Hematopoietic multipotent progenitor cell treated with erythropoietin and hydrocortisone succinate and interleukin-3 and kit ligand, for 4 days (in vitro differentiated cells): ENCODE results near the gene DEXI.
"Not testable (repeated sequence)": the region's sequence is repeated elsewhere in the genome, so short reads cannot be mapped to it uniquely, and the experiment has no call there.

Experiments used
- DNase-seq: peaks from one replicate; pipeline ENCODE4 v3.0.0-alpha.2; 2015

DEXI gene

DNA sequence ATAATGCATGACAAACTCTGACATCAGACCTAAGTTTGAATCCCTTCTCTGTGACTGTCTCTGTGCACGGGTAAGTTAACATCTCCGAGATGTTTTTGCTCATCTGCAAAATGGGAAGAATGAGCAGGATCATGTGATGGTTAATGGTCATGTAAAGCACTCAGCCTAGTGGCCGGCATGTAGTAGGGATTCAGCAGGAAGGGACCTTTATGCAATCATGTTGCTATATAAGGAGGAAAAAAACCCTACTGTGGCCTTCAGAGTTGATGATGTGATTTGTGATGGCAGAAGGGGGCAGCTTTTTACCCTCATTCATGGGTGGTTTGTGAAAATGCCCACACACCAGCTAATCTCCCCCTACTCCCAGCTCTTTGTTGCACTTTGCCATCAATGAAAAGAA lies 26.2 kb upstream of the DEXI start:
- no peak for DNase-seq

DNA sequence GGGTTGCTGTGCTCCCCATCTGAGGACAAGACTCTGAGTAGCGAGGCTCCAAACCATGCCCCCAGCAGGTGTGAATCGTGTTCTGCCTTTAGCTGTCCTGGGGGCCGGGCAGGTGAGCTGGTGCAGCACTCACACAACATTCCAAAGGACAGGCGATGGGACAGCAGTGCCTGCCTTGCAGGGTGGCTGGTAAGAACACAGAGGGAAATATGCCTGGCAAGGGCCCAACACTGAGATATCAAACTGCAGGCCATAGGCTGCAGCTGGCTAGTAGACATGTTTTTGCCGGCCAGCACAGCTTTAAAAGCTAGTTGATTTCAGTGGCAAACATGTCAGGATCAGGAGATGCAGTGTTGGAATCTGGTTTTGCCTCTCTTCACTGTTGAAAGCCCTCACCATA lies 25.7 kb upstream of the DEXI start:
- no peak for DNase-seq

DNA sequence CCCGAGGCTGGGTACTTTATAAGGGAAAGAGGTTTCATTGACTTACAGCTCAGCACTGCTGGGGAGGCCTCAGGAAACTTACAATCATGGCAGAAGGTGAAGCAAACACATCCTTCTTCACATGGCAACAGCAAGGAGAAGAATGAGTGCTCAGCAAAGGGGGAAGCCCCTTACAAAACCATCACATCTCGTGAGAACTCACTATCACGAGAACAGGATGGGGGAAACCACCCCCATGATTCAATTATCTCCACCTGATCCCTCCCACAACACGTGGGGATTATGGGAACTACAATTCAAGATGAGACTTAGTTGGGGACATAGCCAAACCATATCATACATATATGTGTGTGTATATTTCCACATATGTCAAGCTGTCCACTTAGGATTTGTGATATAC lies 24.3 kb upstream of the DEXI start:
- peak; percentile 58 for DNase-seq

DNA sequence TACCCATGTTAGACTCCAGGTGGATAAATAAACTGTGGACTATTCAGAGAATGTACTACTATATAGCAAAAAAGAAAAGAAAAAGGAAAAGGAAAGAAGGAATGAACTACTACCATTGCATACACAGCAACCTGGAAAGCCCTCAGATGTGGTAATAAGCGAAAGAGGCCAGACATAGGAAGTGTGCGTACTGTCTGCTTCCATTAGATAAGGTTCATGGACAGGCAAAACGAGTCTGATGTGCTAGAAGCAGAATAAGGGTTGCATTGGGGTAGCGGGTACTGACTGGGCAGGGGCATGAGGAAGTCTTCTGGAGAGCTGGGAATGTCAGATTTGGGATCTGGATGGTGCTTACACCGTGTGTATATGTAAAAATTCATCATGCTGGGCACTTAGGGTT lies 23.9 kb upstream of the DEXI start:
- DNase-seq, result peak; percentile 93

DNA sequence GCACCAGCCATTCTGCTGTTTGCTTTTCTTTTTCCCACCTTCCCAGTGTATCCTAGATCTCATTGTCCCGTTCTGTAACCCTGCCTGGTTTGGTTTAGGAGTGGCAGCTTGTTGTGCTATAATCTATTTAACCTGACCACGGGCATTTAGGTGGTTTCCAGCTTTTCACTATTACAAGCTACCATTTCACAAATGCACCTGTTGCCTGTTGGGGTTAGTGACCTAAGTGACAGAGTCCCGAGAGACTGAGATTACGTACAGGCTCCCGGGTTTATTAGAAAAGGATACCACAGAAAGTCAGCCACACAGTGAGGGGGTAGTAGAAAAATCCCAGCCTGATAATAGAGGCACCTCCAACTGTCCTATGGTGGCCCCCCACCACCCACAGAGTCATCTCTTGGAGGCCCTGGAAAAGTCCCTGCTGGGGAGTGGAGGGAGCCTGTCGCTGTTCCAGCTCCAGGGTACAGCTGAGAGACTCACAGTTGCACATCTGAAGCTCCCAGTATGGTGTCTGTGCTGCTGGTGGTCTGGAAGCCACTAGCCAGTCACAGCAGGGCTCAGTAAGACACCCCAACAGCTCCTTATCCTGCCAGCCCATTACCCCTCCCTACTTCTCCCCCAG lies 23.3 kb upstream of the DEXI start:
- DNase-seq, result peak; percentile 80

DNA sequence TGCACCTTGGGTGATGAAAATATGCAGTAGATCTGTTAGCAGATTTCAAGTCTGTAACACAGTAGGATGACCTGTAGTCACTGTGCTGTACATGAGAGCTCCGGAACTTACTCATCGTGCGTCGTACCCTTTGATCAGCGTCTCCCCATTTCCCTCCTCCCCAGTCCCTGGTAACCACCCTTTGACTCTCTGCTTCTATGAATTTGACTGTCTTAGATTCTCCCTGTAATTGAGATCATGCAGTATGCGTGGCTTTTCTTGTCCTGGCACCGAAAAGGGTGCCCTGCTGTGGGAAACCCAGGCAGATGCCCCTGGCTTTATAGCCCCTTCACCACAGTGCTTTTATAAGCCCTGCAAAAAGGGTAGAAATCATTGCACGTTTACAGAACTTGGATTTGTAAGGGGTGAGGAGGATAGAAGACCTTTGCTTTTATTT lies 22.6 kb upstream of the DEXI start:
- DNase-seq, result no peak

DNA sequence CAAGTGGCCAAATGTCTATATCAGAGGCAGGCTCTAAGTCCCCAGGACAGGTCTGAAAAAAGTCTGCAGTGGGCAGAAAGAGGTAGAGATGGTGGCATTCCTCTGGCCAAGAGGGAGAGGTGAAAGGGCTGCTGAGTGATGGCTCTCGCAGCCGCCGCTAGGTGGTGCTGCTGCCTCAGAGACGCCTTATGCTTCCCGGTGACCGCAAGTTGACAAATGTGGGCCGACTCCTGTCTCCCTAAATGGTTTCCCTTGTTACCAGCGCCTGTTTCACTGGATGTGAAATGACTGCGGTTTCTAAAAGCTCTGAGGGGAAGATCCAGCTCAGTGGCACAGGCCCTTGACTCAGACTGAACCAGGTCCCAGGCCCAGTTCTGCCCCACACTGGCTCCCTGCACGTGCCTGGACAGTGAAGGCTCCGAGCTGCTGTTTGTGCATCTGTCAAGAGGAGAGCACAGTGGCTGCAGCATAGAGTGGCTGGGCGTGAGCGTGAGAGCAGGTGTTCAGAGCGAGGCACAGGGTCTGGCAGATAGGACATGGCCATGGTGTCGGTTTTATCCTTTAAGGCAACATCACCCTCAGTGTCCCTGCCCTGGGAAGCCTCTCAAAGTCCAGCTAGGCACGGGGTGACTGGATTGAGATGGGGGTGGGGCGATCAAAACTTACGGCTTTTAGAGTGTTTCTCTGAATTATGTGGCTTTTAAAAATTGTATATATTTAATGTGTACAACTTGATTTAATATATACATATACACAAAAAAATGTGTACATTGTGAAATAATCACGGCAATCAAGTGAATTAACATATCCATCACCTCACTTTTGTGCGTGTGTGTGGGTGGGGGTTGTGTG lies 22.0 kb upstream of the DEXI start:
- DNase-seq, result peak; percentile 91

DNA sequence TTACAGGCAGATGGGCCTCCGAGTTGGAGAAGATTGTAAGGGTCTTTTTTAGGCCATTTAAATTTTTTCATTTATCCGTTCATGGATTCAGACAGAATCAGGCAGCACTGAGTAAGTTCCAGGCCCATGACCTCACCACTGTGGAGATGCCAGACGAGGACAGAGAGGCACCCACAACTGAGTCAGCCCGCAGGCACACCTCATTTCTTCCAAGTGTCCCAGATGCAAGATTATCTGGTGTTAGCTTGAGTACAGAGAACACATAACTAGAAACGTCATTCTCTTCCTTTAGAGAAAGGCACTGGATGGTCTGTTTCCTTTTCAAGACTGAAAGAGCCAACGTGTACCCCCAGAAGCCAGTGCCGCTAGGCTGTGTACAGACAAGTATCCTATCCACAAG lies 19.0 kb upstream of the DEXI start:
- no peak for DNase-seq

DNA sequence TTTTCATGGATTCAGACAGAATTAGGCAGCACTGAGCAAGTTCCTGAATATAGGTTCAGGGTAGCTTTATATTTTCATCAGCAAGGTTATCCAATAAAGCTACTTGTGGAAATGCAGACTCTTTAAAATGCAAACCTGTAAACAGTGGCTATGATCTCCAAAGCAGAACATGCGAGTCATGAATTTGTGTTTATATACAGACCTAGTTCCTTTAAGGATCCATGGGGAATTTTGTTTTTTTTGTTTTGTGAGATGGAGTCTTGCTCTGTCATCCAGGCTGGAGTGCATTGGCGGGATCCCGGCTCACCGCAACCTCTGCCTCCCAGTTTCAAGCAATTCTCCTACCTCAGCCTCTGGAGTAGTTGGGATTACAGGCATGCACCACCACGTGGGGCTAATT lies 16.9 kb upstream of the DEXI start:
- no peak for DNase-seq

DNA sequence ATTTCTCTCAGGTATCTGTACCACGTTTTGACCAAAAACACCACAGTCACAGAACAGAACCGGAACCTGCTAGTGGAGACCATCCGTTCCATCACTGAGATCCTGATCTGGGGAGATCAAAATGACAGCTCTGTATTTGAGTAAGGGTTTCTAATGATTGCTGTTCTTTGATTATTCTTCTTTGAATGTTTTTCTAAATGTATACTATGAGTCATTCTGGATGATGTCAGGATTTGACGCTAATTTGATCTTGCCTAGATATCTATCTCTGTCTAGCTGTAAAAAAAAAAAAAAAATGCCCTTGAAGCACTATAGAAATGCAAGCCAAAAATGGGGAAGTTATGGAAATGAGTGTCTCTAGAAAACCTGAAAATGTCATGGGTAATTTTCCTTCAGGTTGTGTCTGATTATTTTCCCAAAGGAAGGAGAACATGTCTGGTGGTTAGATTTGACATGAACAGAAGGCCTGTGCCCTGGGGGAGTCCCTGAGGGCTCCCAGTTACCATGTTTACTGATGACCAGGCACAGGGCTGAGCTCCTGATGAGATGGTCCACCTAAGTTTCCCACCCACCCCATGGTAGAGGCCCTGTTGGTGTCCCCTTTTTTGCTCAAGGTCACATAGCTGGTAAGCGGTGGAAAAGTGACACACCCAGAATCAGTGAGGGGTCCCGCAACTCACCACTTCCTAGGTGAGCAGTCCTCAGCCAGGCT lies 15.7 kb upstream of the DEXI start:
- DNase-seq, result peak; percentile 75

DNA sequence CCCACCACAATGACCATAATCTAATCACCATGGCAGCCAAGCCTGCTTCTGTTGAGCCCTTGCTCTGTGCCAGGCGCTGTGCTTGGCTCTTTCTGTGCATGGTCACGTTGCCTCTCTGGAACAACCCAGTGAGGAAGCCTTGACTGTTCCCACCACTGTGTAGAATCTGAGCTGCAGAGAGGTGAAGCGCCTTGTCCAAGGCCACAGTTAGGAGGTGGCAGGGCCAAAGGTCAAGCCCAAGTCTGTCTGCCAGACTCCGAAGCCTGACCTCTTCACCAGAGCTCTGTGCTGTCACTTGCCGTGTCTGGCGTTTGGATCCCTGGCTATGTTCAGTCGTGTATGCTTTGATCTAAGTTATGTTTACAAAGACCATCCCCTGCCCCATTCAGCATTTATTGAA lies 12.6 kb upstream of the DEXI start:
- no peak for DNase-seq

DNA sequence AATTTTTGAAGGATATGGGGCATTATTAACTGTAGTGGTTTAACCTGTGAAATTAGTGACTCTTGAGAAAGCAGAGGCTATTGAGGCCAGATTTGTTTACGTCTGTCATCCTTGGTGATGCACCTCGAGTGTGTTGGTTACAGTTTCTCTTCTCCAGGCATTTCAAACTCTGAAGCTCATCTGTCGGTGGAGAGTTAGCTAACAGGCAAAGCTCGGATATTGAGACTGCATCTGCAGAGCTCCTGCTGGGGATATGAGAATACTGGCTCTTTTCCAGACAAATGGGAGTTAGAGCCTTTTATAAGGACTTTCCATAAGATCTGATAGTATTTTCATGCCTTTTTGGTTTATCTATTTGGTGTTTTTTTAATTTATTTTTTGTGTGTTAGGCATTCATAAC lies 8.8 kb upstream of the DEXI start:
- DNase-seq, result no peak

DNA sequence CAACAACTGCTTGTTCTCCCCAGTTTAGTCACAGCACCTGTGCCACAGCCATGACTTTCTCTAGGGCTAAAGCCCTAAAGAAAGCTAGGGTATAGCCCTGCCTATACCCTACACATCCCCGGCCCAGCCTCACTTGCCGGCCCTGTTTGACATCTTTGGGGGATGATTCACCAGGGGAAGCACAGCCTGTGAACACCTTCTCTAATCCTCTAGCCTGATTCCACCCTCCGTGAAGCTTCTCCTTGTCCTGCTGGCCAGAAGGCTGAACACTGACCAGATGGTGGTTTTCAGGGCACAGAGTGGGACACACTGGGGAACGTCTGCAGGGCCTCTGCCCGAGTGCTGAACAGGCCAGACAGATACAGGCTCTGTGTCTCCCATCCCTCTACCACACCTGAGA lies 8.1 kb upstream of the DEXI start:
- no peak for DNase-seq

DNA sequence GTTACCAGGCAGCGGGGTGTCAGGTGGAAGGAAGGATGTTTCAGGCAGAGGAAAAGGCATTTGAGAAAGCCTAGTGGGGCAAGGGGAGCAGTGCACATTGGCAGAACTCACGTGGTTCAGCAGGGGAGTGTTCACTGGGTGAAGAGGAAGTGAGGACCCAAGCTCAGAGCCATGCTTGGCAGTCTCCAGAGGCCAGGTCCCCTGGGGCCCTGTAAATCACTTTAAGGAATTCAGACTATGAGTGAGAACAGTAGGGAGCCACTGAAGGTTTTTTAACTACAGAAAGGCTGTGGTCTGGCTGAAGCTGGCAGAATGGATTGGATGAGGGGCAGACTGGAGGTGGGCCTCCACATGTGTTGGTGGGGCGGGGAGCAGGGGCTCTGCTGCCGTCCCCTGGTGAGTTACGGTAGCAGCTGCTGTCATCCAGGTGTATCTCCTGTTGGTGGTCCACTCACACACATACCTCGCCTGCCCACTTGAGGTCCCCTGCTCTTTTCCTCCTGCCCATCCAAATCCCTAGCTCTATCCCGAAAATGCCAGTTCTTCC lies 7.2 kb upstream of the DEXI start:
- DNase-seq, result peak; percentile 87

DNA sequence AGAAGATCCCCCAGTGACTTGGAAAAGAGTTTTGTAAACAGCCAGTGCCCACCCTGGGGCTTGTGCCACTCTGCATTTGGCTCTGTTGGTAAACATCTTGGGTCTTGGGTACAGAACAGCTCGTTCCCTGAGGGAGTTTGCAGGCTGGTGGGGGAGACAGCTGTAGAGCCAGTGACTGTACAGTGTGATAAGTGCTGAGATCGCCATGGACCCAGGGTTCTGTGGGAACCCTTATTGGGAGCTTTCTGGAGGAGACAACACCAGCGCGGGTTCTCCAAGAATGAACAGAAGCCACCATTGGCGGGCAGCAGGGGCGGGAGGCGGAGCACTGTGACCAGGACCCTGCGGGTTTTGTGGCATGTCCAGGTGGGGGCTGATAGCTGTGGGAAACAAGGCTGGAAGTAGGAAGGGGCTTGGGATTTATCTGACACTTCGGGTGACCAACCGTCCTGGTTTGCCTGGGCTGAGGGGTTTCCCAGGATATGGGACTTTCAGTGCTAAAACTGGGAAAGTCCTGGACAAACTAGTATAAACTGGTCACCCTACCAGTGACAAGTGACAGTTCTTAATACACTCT lies 5.0 kb upstream of the DEXI start:
- DNase-seq, result no peak

DNA sequence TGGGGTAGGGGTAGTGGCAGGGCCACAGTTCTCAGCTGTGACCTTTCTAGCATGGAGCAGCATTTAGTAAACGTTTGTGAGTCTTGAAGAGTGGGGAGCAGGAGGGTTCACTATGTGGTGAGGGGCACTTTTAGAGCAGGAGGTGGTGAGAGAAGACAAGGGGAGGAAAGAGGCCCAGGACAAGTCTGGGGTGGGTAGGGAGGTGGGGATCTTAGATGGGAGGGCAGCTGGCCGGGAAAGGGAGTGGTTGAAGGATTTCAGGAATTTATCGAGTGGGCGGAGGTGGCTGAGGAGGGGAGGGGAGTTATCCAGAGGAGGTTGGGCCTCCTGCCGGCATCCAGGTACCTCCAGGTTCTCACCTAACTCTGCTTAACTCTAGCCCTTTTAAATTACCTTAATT lies 4.0 kb upstream of the DEXI start:
- no peak for DNase-seq

DNA sequence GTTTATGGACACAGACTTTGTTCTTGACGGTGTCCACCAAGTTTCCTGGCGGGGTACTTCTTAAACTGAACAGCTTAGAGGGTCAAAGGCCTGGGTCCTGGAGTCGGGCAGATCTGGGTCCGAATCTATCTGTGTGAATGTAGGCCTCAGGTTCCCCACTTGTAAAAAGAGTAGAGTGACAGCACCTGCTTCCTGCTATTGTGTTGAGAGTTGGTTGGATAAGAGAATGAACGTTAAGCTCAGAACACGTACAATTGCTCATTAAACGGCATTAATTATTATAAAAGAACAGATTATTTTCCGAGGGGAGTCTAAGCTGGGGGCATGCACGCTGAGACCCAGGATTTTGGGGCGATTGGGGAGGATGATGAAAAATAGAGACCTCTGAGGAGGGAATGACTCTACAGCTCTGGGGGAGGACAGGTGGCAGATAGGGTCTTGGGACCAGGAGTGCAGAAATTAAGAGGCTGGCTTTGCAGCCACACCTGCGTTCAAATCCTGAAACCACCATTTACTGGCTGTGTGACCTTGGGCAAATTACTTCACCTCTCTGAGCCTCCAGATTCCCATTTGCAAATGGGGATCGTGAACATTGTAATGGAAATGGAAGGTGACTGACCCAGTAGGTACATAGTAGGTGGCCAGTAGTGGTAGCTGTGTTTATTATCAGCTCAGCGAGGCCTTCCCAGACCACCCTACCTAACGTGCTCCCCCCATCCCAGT lies 3.0 kb upstream of the DEXI start:
- no peak for DNase-seq

DNA sequence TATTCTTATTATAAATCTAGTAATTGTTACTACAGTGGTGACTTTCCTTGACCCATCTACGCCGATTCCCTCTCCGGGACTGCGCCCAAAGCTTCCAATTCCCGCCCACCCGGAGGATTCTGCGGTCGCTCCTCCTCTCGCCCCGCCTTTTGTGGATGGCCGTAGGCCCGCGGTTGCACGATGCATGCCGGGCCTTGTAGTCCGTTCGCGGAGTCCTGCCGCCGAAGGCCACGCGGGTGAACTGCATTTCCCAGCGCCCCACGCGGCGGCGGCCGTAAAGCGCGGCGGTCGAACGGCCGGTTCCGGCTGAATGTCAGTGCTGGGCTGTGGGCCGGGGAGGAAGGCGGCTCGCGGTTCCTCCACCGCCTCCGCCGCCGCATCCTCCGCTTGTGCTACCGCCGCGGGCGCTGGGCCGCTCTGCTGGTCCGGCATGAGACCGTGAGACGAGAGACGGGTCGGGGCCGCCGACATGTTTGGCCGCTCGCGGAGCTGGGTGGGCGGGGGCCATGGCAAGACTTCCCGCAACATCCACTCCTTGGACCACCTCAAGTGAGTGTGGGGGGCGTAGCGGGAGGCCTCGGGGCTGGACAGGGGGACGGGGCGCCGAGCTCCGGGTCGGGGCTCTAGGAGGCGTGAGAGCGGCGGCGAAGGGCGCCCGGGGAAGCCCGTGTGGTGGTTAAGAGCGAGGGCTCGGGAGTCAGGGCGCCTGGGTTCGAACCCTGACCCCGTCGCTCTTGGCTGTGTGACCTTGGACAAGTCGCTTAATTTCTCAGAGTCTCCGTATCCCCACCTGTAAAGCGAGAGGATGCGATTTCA lies 2.2 kb upstream of the DEXI start, which contains the start of gene CLEC16A:
CLEC16A (plus strand) TSS at position 316 of the 816 bp plus-strand sequence; CDS start at position 470, 154 bp downstream.
- DNase-seq, result peak; percentile 98

DNA sequence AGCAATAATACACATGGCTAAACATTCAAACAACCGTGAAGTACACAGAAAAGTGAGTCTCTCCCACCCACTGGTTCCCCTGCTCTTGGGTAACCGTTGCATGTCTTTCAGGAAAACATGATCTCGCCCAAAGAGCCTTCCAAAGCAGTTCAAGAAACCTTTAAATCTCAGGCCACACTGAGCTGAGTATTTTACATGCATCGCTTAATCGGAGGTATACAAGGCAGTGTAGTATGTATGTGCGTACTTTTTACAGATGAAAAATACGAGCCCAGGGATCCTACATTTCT lies 741 bp upstream of the DEXI start:
- DNase-seq, result no peak

DNA sequence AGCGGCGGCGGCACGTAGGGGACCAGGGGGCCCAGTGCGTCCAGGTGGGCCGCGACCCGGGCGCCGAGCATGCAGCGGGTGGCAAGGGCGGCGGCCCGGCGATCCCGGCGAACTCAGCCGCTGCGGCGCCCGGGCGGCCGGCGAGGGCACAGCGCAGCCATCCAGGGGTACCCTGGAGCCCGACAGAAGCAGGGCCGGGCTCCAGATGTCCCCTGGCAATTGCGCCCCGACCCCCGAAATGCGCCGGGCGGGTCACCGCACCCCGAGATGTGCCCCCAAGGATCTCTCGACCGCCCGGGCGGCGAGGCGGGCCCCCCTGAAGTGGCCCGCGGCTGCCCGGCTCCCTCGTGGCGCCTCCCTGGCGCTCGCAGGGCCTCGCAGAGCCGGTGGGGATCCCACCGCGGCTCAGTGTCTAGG lies 325 bp downstream of the DEXI start:
- not testable (repeated sequence) for DNase-seq

DNA sequence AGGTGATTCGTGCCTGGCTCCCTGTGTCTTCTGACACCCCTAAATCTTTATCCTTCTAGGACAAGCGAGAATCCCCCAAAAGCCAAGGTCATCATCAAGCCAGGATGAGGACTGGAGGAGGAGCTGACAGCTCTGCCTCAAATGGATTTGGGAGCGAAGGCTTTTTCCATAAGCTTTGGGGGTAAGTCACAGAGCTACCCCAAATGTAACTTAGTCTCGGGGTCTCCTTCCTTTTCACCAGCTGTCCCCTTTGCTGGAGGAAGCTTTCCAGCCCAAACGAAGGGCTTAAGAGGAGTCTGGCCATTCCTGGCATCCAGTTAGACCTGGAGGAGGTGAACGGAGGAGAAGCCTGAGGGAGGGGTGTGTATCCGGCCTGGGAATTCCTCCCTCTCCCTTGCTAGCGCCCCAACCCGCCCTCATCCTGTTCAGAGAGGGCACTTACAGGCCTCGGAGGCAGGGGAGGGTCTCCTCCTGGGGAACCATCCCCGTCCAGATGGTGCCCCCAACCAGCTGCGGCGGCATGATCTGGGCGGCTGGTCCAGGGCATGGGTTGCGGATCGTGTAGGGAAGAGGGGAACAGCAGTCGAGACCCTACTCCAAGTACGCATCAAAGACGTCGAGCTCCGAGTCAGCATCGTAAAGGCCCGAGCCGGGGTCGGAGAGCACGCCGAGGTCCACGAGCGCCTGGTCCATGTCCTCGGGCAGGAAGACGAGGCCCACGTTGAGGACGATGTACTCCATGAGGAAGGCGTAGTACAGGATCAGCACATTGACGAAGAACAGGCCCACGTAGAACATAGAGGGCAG lies 938 bp downstream of the DEXI start:
- DNase-seq, result no peak
